Dermis blood vessel endothelial cell (primary cell): ENCODE data around the gene IRF2BP2. TPM values are rescaled to one million over a fixed set of nuclear protein-coding genes. Genes with fewer than 3 reads are reported as not detected.

Source experiments
- DNase-seq: peaks from one replicate; pipeline ENCODE4 v3.0.0; 2010
- total RNA-seq: library from RNA; depleted of rRNA; stranded (reverse); fragments of >200 nt; gene quantifications from 2 replicates; pipeline ENCODE4 v1.2.3, GENCODE V29; 2014

IRF2BP2 gene
- total RNA-seq, 1 donor from 2014 or later = 104 TPM

- DNase-seq = peak; percentile 98
Observed at GRCh38 chr1:234612352-234613127, 2.6 kb upstream of the IRF2BP2 start.

GRCh38 chr1:234611847-234612351, 1.9 kb upstream of the IRF2BP2 start:
- DNase-seq = no peak

- peak; percentile 93 for DNase-seq
Observed at GRCh38 chr1:234611225-234611846, 1.4 kb upstream of the IRF2BP2 start.

- peak; percentile 96 for DNase-seq
Observed at GRCh38 chr1:234610666-234611224, 767 bp upstream of the IRF2BP2 start.

GRCh38 chr1:234609691-234610042, 311 bp downstream of the IRF2BP2 start:
- no peak for DNase-seq

- peak; percentile 64 for DNase-seq
Observed at GRCh38 chr1:234608911-234609690, 877 bp downstream of the IRF2BP2 start.

- peak; percentile 95 for DNase-seq
Observed at GRCh38 chr1:234608025-234608910, 1.7 kb downstream of the IRF2BP2 start.

GRCh38 chr1:234607109-234608024, 2.6 kb downstream of the IRF2BP2 start:
- DNase-seq = peak; percentile 59

- DNase-seq = no peak
Observed at GRCh38 chr1:234606784-234607108, 3.2 kb downstream of the IRF2BP2 start.

GRCh38 chr1:234605983-234606783, 3.8 kb downstream of the IRF2BP2 start:
- peak; percentile 66 for DNase-seq

GRCh38 chr1:234605399-234605982, 4.5 kb downstream of the IRF2BP2 start:
- DNase-seq = peak; percentile 15

- peak; percentile 49 for DNase-seq
Observed at GRCh38 chr1:234604495-234605398, 5.2 kb downstream of the IRF2BP2 start.

GRCh38 chr1:234603221-234604204, 6.5 kb downstream of the IRF2BP2 start:
- peak; percentile 60 for DNase-seq

GRCh38 chr1:234602334-234603220, 7.4 kb downstream of the IRF2BP2 start:
- DNase-seq = peak; percentile 93

- peak; percentile 59 for DNase-seq
Observed at GRCh38 chr1:234601301-234602017, 8.5 kb downstream of the IRF2BP2 start.
